HUES6 (cell line): ENCODE data around the gene TMEM95.
A peak's percentile ranks its signal among the peaks of the same experiment; 100 is the strongest.
"Not testable (repeated sequence)": the region's sequence is repeated elsewhere in the genome, so short reads cannot be mapped to it uniquely, and the experiment has no call there.

Experiments
- H3K27ac ChIP-seq: 2 replicates; pipeline ENCODE4 v1.7.0; 2013; ENCODE audit warnings: low read depth, mild to moderate bottlenecking, low read length, inconsistent platforms
- H3K27me3 ChIP-seq: 2 replicates; pipeline ENCODE4 v1.6.1; 2013; ENCODE audit warnings: low read length; ENCODE audit not compliant: control insufficient read depth, insufficient read depth
- H3K36me3 ChIP-seq: 2 replicates; pipeline ENCODE4 v1.6.1; 2013; ENCODE audit warnings: low read length; ENCODE audit not compliant: control insufficient read depth, insufficient read depth
- H3K4me1 ChIP-seq: 2 replicates; pipeline ENCODE4 v1.6.1; 2013; ENCODE audit warnings: low read length; ENCODE audit not compliant: control insufficient read depth, insufficient read depth
- H3K4me3 ChIP-seq: 2 replicates; pipeline ENCODE4 v1.5.1; 2013; ENCODE audit warnings: low read depth, low read length
- H3K9ac ChIP-seq: one replicate; pipeline ENCODE4 v1.6.1; 2013; ENCODE audit warnings: mild to moderate bottlenecking, low read length
- H3K9me3 ChIP-seq: 2 replicates; pipeline ENCODE4 v1.6.1; 2013; ENCODE audit warnings: low read depth, low read length; ENCODE audit not compliant: control insufficient read depth, insufficient read depth

TMEM95 gene

GRCh38 chr17:7367918-7368598 lies 13.1 kb downstream of the TMEM95 start:
- H3K9ac ChIP-seq: no peak overlapping the region
- H3K36me3 ChIP-seq: no peaks in the 10 kb centered on the region
- H3K27ac ChIP-seq: no peak overlapping the region
- H3K9me3 ChIP-seq: no peaks in the 10 kb centered on the region
- H3K4me3 ChIP-seq: no peak overlapping the region
- H3K27me3 ChIP-seq: no peaks in the 10 kb centered on the region
- peaks cover 8% of the 10 kb centered on the region; the same call in 1 of the 2 replicates for H3K4me1 ChIP-seq

- H3K9me3 ChIP-seq, H3K4me3 ChIP-seq, H3K27me3 ChIP-seq, H3K36me3 ChIP-seq, H3K4me1 ChIP-seq, H3K9ac ChIP-seq, H3K27ac ChIP-seq: not testable (repeated sequence)
Observed at GRCh38 chr17:7368599-7368994, 13.6 kb downstream of the TMEM95 start.

GRCh38 chr17:7369825-7370224 lies 14.9 kb downstream of the TMEM95 start:
- Histone ChIP-seq H3K27ac (no peak overlapping the region), H3K9ac (no peak overlapping the region), H3K9me3 (no peaks in the 10 kb centered on the region), H3K36me3 (no peaks in the 10 kb centered on the region), H3K4me3 (no peak overlapping the region), H3K27me3 (no peaks in the 10 kb centered on the region), H3K4me1 (peaks cover 8% of the 10 kb centered on the region; the same call in 1 of the 2 replicates)

- Histone ChIP-seq H3K4me1 (peaks cover 8% of the 10 kb centered on the region; the same call in 1 of the 2 replicates), H3K4me3 (no peak overlapping the region), H3K36me3 (no peaks in the 10 kb centered on the region), H3K9me3 (no peaks in the 10 kb centered on the region), H3K9ac (no peak overlapping the region), H3K27ac (no peak overlapping the region), H3K27me3 (no peaks in the 10 kb centered on the region)
Observed at GRCh38 chr17:7370853-7371252, 15.9 kb downstream of the TMEM95 start.

DNA sequence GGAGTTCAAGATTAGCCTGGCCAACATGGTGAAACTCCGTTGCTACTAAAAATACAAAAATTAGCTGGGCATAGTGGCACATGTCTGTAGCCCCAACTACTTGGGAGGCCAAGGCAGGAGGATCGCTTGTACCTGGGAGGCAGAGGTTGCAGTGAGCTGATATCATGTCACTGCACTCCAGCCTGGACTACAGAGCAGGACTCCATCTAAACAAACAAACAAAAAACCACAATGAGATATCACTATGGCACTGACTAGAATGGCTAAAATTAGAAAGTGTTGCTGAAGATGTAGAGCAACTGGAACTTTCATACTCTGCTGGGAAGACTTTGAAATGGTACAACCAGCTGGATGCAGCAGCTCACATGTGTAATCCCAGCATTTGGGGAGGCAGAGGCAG lies 19.4 kb downstream of the TMEM95 start:
- H3K36me3 ChIP-seq: no peaks in the 10 kb centered on the region

DNA sequence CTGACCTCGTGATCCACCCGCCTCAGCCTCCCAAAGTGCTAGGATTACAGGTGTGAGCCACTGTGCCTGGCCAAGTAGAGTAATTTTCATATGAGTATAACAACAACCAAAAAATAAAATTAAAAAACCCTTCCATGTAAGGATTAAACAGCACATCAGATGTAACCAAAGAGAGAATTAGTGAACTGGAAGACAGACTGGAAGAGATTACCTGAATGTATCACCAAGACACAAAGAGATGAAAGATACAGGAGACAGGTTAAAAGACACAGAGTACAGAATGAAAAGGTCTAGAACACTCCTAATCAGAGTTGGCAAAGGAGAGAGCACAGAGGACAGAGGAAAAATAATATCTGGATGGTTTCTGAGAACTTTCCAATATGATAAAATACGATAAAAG lies 24.2 kb downstream of the TMEM95 start:
- H3K4me1 ChIP-seq: peaks cover 20% of the 10 kb centered on the region
- H3K4me3 ChIP-seq: no peak overlapping the region
- H3K9ac ChIP-seq: no peak overlapping the region
- no peaks in the 10 kb centered on the region for H3K36me3 ChIP-seq
- no peak overlapping the region for H3K27ac ChIP-seq
- peaks cover 48% of the 10 kb centered on the region for H3K27me3 ChIP-seq
- H3K9me3 ChIP-seq: peaks cover 4% of the 10 kb centered on the region; the same call in 1 of the 2 replicates

More for the DNA sequence above, 19.4 kb downstream of the TMEM95 start:
- Histone ChIP-seq H3K4me1 (no peaks in the 10 kb centered on the region), H3K27ac (no peak overlapping the region), H3K9ac (no peak overlapping the region), H3K27me3 (peaks cover 4% of the 10 kb centered on the region; the same call in 1 of the 2 replicates), H3K9me3 (peaks cover 4% of the 10 kb centered on the region; the same call in 1 of the 2 replicates), H3K4me3 (no peak overlapping the region)

DNA sequence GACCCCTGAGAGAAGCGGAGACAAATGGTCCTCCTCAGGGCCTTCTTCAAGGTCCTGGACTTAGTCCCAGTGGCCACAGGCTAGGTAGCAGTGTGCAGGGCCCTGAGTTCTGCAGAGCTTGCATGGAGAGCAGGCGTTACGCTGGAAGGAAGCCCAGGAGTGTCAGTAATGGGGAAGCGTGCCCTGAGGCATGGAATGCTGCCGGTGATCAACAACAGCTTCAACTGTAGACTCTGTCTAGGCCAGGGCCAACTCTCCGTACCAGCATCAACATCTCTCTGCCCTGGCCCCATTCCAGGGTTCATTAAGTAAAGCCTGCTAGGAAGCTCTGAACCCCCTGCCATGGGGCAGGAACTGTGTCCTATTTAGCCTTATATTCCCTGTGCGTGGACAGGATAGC lies 25.4 kb downstream of the TMEM95 start:
- H3K4me1 ChIP-seq: peaks cover 26% of the 10 kb centered on the region
- no peaks in the 10 kb centered on the region for H3K36me3 ChIP-seq
- H3K4me3 ChIP-seq: peak overlapping the region; percentile 62
- H3K9me3 ChIP-seq: peaks cover 4% of the 10 kb centered on the region; the same call in 1 of the 2 replicates
- H3K27ac ChIP-seq: no peak overlapping the region
- H3K27me3 ChIP-seq: peaks cover 56% of the 10 kb centered on the region
- peak overlapping the region; percentile 46 for H3K9ac ChIP-seq

DNA sequence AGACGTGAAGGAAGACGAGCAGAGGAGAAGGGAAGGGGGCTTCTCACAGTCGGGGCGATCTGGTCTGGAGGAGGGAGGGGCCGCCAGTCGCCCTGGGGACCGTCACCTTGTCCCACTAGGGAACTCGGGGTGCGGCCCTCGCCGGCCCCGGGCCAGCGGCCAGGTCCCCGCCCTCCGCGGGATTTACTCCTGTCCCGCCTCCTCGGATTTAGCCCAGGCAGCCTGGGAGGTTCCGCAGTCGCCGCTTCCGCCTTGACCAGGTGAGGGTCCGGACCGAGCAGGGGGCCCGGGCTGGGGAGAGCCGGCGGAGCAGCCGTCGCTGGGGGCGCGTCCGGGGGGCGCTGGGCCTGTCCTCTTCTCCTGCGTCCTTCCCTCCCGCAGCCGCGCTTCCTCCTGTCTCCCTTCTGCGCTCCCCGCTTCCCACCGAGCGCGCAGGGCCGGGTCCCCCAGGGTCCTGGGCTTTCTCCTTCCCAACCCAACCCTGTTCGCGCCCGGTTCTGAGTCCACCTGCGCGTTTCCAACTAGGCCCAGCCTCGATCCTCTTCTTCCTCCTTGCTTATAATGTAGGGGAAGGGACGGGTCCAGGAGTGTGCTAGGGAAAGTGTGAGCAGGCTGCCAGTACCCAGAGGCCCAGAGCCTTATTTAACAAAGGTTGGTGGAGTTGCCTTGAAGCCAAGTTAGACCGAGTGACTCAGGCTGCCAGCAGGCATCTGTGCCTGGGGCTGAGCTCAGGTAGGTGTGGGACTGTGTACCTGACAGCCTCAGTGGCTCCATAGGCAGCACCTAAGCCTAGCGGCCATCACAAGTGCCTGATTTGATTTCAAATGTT lies 26.1 kb downstream of the TMEM95 start, which contains the start of gene TNK1:
Gene TNK1 (plus strand): TSS at position 235 of the 829 bp plus-strand sequence. CDS start 1,838 bp downstream, outside the sequence.
- Histone ChIP-seq H3K27me3 (peaks cover 56% of the 10 kb centered on the region), H3K27ac (no peak within 1 kb of the TSS), H3K4me1 (peaks cover 26% of the 10 kb centered on the region), H3K9me3 (peaks cover 4% of the 10 kb centered on the region; the same call in 1 of the 2 replicates), H3K4me3 (peak within 1 kb of the TSS; percentile 62), H3K36me3 (no peaks in the 10 kb centered on the region), H3K9ac (peak within 1 kb of the TSS; percentile 46)

DNA sequence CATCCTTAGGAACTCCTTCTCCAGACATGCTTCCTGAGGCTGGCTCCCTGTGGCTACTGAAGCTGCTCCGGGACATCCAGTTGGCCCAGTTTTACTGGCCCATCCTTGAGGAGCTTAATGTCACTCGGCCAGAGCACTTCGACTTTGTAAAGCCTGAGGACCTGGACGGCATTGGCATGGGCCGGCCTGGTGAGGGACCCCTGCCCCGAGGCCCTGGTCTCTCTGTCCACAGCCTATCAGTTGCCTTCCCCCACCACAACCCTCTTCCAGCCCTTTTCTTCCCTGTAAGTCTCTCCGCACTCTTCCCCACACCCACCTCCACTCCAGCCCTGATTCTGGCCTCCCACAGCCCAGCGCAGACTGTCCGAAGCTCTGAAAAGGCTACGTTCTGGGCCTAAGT lies 27.9 kb downstream of the TMEM95 start:
- H3K9ac ChIP-seq: no peak overlapping the region
- H3K36me3 ChIP-seq: peaks cover 12% of the 10 kb centered on the region
- H3K4me1 ChIP-seq: peaks cover 26% of the 10 kb centered on the region
- H3K27ac ChIP-seq: no peak overlapping the region
- no peak overlapping the region for H3K4me3 ChIP-seq
- peaks cover 56% of the 10 kb centered on the region for H3K27me3 ChIP-seq
- H3K9me3 ChIP-seq: peaks cover 4% of the 10 kb centered on the region; the same call in 1 of the 2 replicates

DNA sequence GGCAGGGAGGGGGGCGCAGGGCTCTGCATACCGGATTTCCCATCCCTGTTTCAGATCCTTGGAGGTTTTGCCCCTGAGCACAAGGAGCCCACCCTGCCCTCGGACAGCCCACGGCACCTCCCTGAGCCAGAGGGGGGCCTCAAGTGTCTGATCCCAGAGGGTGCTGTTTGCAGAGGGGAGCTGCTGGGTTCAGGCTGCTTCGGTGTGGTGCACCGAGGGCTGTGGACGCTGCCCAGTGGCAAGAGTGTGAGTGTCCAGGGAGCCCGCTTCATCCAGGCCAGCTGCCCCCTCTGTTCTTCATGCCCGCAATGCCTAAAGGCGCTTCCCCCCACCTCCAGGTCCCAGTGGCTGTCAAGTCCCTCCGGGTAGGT lies 28.4 kb downstream of the TMEM95 start:
- Histone ChIP-seq H3K9ac (peak overlapping the region; percentile 34), H3K4me1 (peaks cover 26% of the 10 kb centered on the region), H3K36me3 (peaks cover 16% of the 10 kb centered on the region), H3K27ac (no peak overlapping the region), H3K4me3 (peak overlapping the region; percentile 54), H3K27me3 (peaks cover 56% of the 10 kb centered on the region), H3K9me3 (peaks cover 4% of the 10 kb centered on the region; the same call in 1 of the 2 replicates)
